H9 (cell line): ENCODE measurements around the gene FSTL4. TPM values are rescaled to one million over a fixed set of nuclear protein-coding genes. Genes with fewer than 3 reads are reported as not detected.

ENCODE experiments used
- DNase-seq: peaks from one replicate; pipeline ENCODE4 v3.0.0-alpha.2; 2017
- H2AFZ ChIP-seq: one replicate; pipeline ENCODE4 v1.6.1; 2013; ENCODE audit warnings: mild to moderate bottlenecking, low read length, control low read depth, moderate library complexity
- H2AK5ac ChIP-seq: 2 replicates; pipeline ENCODE4 v1.6.1; 2013; ENCODE audit warnings: low read length, control low read depth, mixed read lengths; ENCODE audit not compliant: insufficient read length
- H2BK120ac ChIP-seq: one replicate; pipeline ENCODE4 v1.6.1; 2013; ENCODE audit warnings: low read depth, mild to moderate bottlenecking, low read length, control low read depth, inconsistent platforms; ENCODE audit not compliant: poor library complexity, severe bottlenecking
- H2BK12ac ChIP-seq: 2 replicates; pipeline ENCODE4 v1.6.1; 2013; ENCODE audit warnings: low read length, control low read depth, mixed read lengths, low read depth; ENCODE audit not compliant: insufficient read length
- H2BK15ac ChIP-seq: 2 replicates; pipeline ENCODE4 v1.6.1; 2013; ENCODE audit warnings: low read depth, low read length, control low read depth
- H2BK20ac ChIP-seq: one replicate; pipeline ENCODE4 v1.6.1; 2013; ENCODE audit warnings: low read depth, mild to moderate bottlenecking, low read length, control low read depth, inconsistent platforms; ENCODE audit not compliant: poor library complexity, severe bottlenecking
- H2BK5ac ChIP-seq: 2 replicates; pipeline ENCODE4 v1.6.1; 2013; ENCODE audit warnings: low read length, control low read depth, mixed read lengths; ENCODE audit not compliant: insufficient read length
- H3K14ac ChIP-seq: 2 replicates; pipeline ENCODE4 v1.6.1; 2013; ENCODE audit warnings: low read length, control low read depth; ENCODE audit not compliant: insufficient read depth
- H3K18ac ChIP-seq: 2 replicates; pipeline ENCODE4 v1.6.1; 2013; ENCODE audit warnings: low read depth, mild to moderate bottlenecking, mixed read lengths, low read length, control low read depth; ENCODE audit not compliant: insufficient read length
- H3K23ac ChIP-seq: 2 replicates; pipeline ENCODE4 v1.6.1; 2013; ENCODE audit warnings: low read length, control low read depth, mixed read lengths, low read depth; ENCODE audit not compliant: insufficient read length
- H3K23me2 ChIP-seq: 2 replicates; pipeline ENCODE4 v1.6.1; 2013; ENCODE audit warnings: low read depth, mild to moderate bottlenecking, mixed read lengths, low read length, control low read depth; ENCODE audit not compliant: insufficient read length, poor library complexity, severe bottlenecking
- H3K27ac ChIP-seq: 2 replicates; pipeline ENCODE4 v1.5.1; 2013; ENCODE audit warnings: low read length, control low read depth, mixed read lengths, low read depth; ENCODE audit not compliant: insufficient read length
- H3K27me3 ChIP-seq: 2 replicates; pipeline ENCODE4 v1.6.1; 2013; ENCODE audit warnings: low read length, control low read depth, inconsistent platforms; ENCODE audit not compliant: insufficient read depth
- H3K4ac ChIP-seq: 2 replicates; pipeline ENCODE4 v1.6.1; 2013; ENCODE audit warnings: low read depth, mild to moderate bottlenecking, control low read depth, inconsistent platforms, low read length, moderate library complexity
- H3K4me1 ChIP-seq: 2 replicates; pipeline ENCODE4 v1.6.1; 2013; ENCODE audit warnings: low read length, control low read depth, inconsistent platforms; ENCODE audit not compliant: insufficient read depth
- H3K4me2 ChIP-seq: 2 replicates; pipeline ENCODE4 v1.6.1; 2013; ENCODE audit warnings: low read length, control low read depth, mixed read lengths; ENCODE audit not compliant: insufficient read length, insufficient read depth
- H3K56ac ChIP-seq: 2 replicates; pipeline ENCODE4 v1.6.1; 2013; ENCODE audit warnings: low read depth, mild to moderate bottlenecking, mixed read lengths, low read length, control low read depth; ENCODE audit not compliant: insufficient read length
- H3K79me1 ChIP-seq: 2 replicates; pipeline ENCODE4 v1.6.1; 2013; ENCODE audit warnings: low read depth, mild to moderate bottlenecking, moderate library complexity, low read length, control low read depth, inconsistent platforms; ENCODE audit not compliant: insufficient read depth, poor library complexity, severe bottlenecking
- H3K79me2 ChIP-seq: 2 replicates; pipeline ENCODE4 v1.6.1; 2013; ENCODE audit warnings: low read length, control low read depth, inconsistent platforms; ENCODE audit not compliant: insufficient read depth
- H3K9ac ChIP-seq: 2 replicates; pipeline ENCODE4 v1.6.1; 2013; ENCODE audit warnings: low read length, control low read depth, mixed read lengths; ENCODE audit not compliant: insufficient read length; ENCODE audit errors: extremely low read depth
- H3K9me3 ChIP-seq: one replicate; pipeline ENCODE4 v1.6.1; 2013; ENCODE audit warnings: low read depth, low read length, inconsistent platforms; ENCODE audit not compliant: control insufficient read depth
- H3T11ph ChIP-seq: one replicate; pipeline ENCODE4 v1.6.1; 2013; ENCODE audit warnings: mild to moderate bottlenecking, low read length, control low read depth, inconsistent platforms
- H4K20me1 ChIP-seq: one replicate; pipeline ENCODE4 v1.6.1; 2013; ENCODE audit not compliant: control insufficient read depth, insufficient read length, insufficient read depth
- H4K5ac ChIP-seq: 2 replicates; pipeline ENCODE4 v1.6.1; 2013; ENCODE audit warnings: low read depth, mild to moderate bottlenecking, mixed read lengths, low read length, control low read depth; ENCODE audit not compliant: insufficient read length
- H4K8ac ChIP-seq: replicated peaks from 2 replicates; pipeline ENCODE4 v1.6.1; 2013; ENCODE audit warnings: low read length, control low read depth, mixed read lengths, low read depth; ENCODE audit not compliant: insufficient read length
- H4K91ac ChIP-seq: 2 replicates; pipeline ENCODE4 v1.6.1; 2013; ENCODE audit warnings: low read depth, mild to moderate bottlenecking, moderate library complexity, mixed read lengths, low read length, control low read depth; ENCODE audit not compliant: insufficient read length
- H3K27ac Mint-ChIP-seq, 3 experiments: 2 replicates in 2 of 3; 3 replicates in 1 of 3; pipeline ENCODE4 v1.8.0; 2020 to 2021; ENCODE audit warnings: mixed read lengths in 3 of 3, mild to moderate bottlenecking in 1 of 3, moderate library complexity in 1 of 3
- H3K27me3 Mint-ChIP-seq: 2 replicates; pipeline ENCODE4 v1.8.0; 2021; ENCODE audit warnings: low read depth, mild to moderate bottlenecking, moderate library complexity, mixed read lengths
- H3K36me3 Mint-ChIP-seq, 3 experiments: 2 replicates in 2 of 3; 3 replicates in 1 of 3; pipeline ENCODE4 v1.8.0; 2020 to 2021; ENCODE audit warnings: low read depth in 3 of 3, mixed read lengths in 3 of 3; ENCODE audit not compliant: insufficient read depth in 1 of 3
- H3K4me1 Mint-ChIP-seq, 2 experiments: 2 replicates each; pipeline ENCODE4 v1.8.0; 2020; ENCODE audit warnings: mixed read lengths in 2 of 2
- H3K4me3 Mint-ChIP-seq, 2 experiments: 2 replicates in 1 of 2; 3 replicates in 1 of 2; pipeline ENCODE4 v1.8.0; 2020 to 2021; ENCODE audit warnings: mild to moderate bottlenecking in 2 of 2, mixed read lengths in 2 of 2, moderate library complexity in 1 of 2
- H3K9me3 Mint-ChIP-seq, 2 experiments: 2 replicates in 1 of 2; 3 replicates in 1 of 2; pipeline ENCODE4 v1.8.0; 2020; ENCODE audit warnings: mild to moderate bottlenecking in 2 of 2, mixed read lengths in 2 of 2, moderate library complexity in 1 of 2
- WGBS: extraction: QIAGEN DNeasy Blood & Tissue Kit; methylation state at CpG from one replicate; pipeline ENCODE4 v1.1.7; 2013; ENCODE audit warnings: missing lambda C conversion rate, low lambda C conversion rate, mixed read lengths; ENCODE audit not compliant: insufficient read length; ENCODE audit errors: extremely low coverage; 5-methylcytosine and 5-hydroxymethylcytosine counted together
- total RNA-seq: library from RNA; stranded (reverse); gene quantifications from 2 replicates; pipeline ENCODE4 v1.2.1, GENCODE V29; 2021
- TF ChIP-seq, protein P1 (sequence below): fragments of 200-600 bp; sonication (generic); conservative IDR thresholded peaks from 3 replicates; pipeline ENCODE4 v1.8.0; 2021; ENCODE audit warnings: antibody characterized with exemption, mild to moderate bottlenecking

Gene FSTL4
- total RNA-seq, 1 experiment from 2014 or later = 5.7 TPM

DNA sequence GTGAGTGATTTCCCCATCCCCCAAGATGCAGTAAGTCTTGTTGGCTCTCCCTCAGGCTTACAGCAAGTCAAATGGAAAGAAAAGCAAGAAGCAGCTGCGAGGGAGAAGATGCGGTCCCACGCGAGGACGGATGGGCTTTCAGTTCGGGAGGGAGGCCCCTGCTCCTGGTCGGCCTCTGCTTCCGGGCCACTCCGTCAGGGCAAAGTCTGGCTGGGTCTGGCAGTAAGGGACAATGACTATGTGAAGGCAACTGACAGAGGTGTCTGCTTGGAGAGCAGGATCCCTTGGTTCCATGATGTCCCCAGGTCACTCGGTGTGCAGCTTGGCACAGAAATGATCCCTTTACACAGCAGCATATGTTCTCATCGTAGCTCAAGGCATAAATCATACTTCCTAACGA is 413.8 kb downstream of the FSTL4 start:
- no peak overlapping the region for H3K14ac ChIP-seq
- H3K27ac ChIP-seq = no peak overlapping the region
- no peak overlapping the region for H2BK5ac ChIP-seq
- TF ChIP-seq, protein P1, sequence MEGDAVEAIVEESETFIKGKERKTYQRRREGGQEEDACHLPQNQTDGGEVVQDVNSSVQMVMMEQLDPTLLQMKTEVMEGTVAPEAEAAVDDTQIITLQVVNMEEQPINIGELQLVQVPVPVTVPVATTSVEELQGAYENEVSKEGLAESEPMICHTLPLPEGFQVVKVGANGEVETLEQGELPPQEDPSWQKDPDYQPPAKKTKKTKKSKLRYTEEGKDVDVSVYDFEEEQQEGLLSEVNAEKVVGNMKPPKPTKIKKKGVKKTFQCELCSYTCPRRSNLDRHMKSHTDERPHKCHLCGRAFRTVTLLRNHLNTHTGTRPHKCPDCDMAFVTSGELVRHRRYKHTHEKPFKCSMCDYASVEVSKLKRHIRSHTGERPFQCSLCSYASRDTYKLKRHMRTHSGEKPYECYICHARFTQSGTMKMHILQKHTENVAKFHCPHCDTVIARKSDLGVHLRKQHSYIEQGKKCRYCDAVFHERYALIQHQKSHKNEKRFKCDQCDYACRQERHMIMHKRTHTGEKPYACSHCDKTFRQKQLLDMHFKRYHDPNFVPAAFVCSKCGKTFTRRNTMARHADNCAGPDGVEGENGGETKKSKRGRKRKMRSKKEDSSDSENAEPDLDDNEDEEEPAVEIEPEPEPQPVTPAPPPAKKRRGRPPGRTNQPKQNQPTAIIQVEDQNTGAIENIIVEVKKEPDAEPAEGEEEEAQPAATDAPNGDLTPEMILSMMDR = no peak
- Mint-ChIP-seq H3K9me3 (no peaks in the 10 kb centered on the region), H3K27me3 (peaks cover 2% of the 10 kb centered on the region; the same call in 1 of the 2 replicates), H3K4me1 (peaks cover 14 to 20% of the 10 kb centered on the region in 2 experiments), H3K36me3 (peaks cover 0 to 2% (median 0%) of the 10 kb centered on the region in 3 experiments; a peak in 2 of 7 replicates), H3K27ac (no peak overlapping the region; a peak in 1 of 7 replicates), H3K4me3 (no peak overlapping the region)
- WGBS = no CpG with 5 or more reads among the region's 12 CpGs
- no peak overlapping the region for H2BK20ac ChIP-seq
- no peak overlapping the region for H2AFZ ChIP-seq
- H3K4ac ChIP-seq = no peak overlapping the region
- no peak overlapping the region for H4K8ac ChIP-seq
- H4K20me1 ChIP-seq = no peaks in the 10 kb centered on the region
- no peak overlapping the region for H3K4me2 ChIP-seq
- no peak overlapping the region for H3K9ac ChIP-seq
- H3K27me3 ChIP-seq = no peaks in the 10 kb centered on the region
- H2BK12ac ChIP-seq = no peak overlapping the region
- DNase-seq = no peak
- H3K23ac ChIP-seq = no peak overlapping the region
- H3K9me3 ChIP-seq = no peaks in the 10 kb centered on the region
- no peak overlapping the region for H4K91ac ChIP-seq
- H3K18ac ChIP-seq = no peak overlapping the region
- H3T11ph ChIP-seq = no peak overlapping the region
- no peaks in the 10 kb centered on the region for H3K79me2 ChIP-seq
- H2BK15ac ChIP-seq = no peak overlapping the region
- no peaks in the 10 kb centered on the region for H3K23me2 ChIP-seq
- no peak overlapping the region for H4K5ac ChIP-seq
- H3K4me1 ChIP-seq = peaks cover 2% of the 10 kb centered on the region; the same call in 1 of the 2 replicates
- no peak overlapping the region for H3K56ac ChIP-seq
- no peak overlapping the region for H2AK5ac ChIP-seq
- no peaks in the 10 kb centered on the region for H3K79me1 ChIP-seq
- no peak overlapping the region for H2BK120ac ChIP-seq
